HG03060 (cell line): ENCODE results near the gene ZNF593.

ENCODE experiments used
- ATAC-seq: cut with Tn5 transposase; IDR thresholded peaks from one replicate; pipeline ENCODE4 v1.9.1; 2021; ENCODE audit warnings: low read depth, moderate number of reproducible peaks; ENCODE audit not compliant: unreplicated experiment

ZNF593 gene

GRCh38 chr1:26200413-26200812 lies 30.7 kb downstream of the ZNF593 start:
- no peak for ATAC-seq

- ATAC-seq = no peak
Observed at GRCh38 chr1:26203642-26204318, 34.1 kb downstream of the ZNF593 start.

GRCh38 chr1:26210147-26210870 lies 40.6 kb downstream of the ZNF593 start:
- ATAC-seq = no peak

GRCh38 chr1:26212726-26213125 lies 43.0 kb downstream of the ZNF593 start:
- no peak for ATAC-seq

GRCh38 chr1:26213335-26213905 lies 43.7 kb downstream of the ZNF593 start:
- ATAC-seq = no peak

GRCh38 chr1:26215246-26215645 lies 45.5 kb downstream of the ZNF593 start:
- no peak for ATAC-seq

- no peak for ATAC-seq
Observed at GRCh38 chr1:26218906-26219494, 49.3 kb downstream of the ZNF593 start.
